ENCODE data around the gene CUX1.

GRCh38 chr7:101933688-101934121, 116.3 kb downstream of the CUX1 start:
- TF ChIP-seq CTCF (IDR thresholded peaks at IDR 0.05; ENCODE audit: borderline replicate concordance, extremely low read depth, low read length, poor library complexity, severe bottlenecking) (no peak), EZH2 (IDR thresholded peaks at IDR 0.05; ENCODE audit: borderline replicate concordance, low read depth, low read length, severe bottlenecking) (no peak)
